ENCODE results near the gene TRAPPC8.

Gene TRAPPC8

GRCh38 chr18:31884020-31884419 is 58.9 kb downstream of the TRAPPC8 start:
- TF ChIP-seq REST (IDR thresholded peaks at IDR 0.05; ENCODE audit: insufficient read depth in 1 of 2, low read depth in 2 of 2, low read length in 2 of 2) (no peak), TAF1 (IDR thresholded peaks at IDR 0.05; ENCODE audit: borderline replicate concordance, insufficient read depth, low read length) (no peak), FOXP2 (optimal IDR thresholded peaks at IDR 0.05; ENCODE audit: borderline replicate concordance, extremely low read depth, extremely low read length, insufficient read depth) (no peak), POLR2AphosphoS5 (IDR thresholded peaks at IDR 0.05; ENCODE audit: low read depth, low read length) (no peak), SIN3A (IDR thresholded peaks at IDR 0.05; ENCODE audit: borderline replicate concordance, insufficient read depth, low read length) (no peak)

GRCh38 chr18:31880186-31880898 is 62.6 kb downstream of the TRAPPC8 start:
- no peak for TF ChIP-seq TAF1 (IDR thresholded peaks at IDR 0.05; ENCODE audit: borderline replicate concordance, insufficient read depth, low read length)
- TF ChIP-seq FOXP2 (optimal IDR thresholded peaks at IDR 0.05; ENCODE audit: borderline replicate concordance, extremely low read depth, extremely low read length, insufficient read depth), result no peak
- no peak for TF ChIP-seq REST (IDR thresholded peaks at IDR 0.05; ENCODE audit: insufficient read depth in 1 of 2, low read depth in 2 of 2, low read length in 2 of 2)
- no peak for TF ChIP-seq POLR2AphosphoS5 (IDR thresholded peaks at IDR 0.05; ENCODE audit: low read depth, low read length)
- no peak for TF ChIP-seq SIN3A (IDR thresholded peaks at IDR 0.05; ENCODE audit: borderline replicate concordance, insufficient read depth, low read length)

GRCh38 chr18:31878358-31878757 is 64.6 kb downstream of the TRAPPC8 start:
- no peak for TF ChIP-seq REST (IDR thresholded peaks at IDR 0.05; ENCODE audit: insufficient read depth in 1 of 2, low read depth in 2 of 2, low read length in 2 of 2)

GRCh38 chr18:31877900-31878299 is 65.0 kb downstream of the TRAPPC8 start:
- TF ChIP-seq TAF1 (IDR thresholded peaks at IDR 0.05; ENCODE audit: borderline replicate concordance, insufficient read depth, low read length), result no peak
- TF ChIP-seq SIN3A (IDR thresholded peaks at IDR 0.05; ENCODE audit: borderline replicate concordance, insufficient read depth, low read length), result no peak
- no peak for TF ChIP-seq FOXP2 (optimal IDR thresholded peaks at IDR 0.05; ENCODE audit: borderline replicate concordance, extremely low read depth, extremely low read length, insufficient read depth)
- no peak for TF ChIP-seq REST (IDR thresholded peaks at IDR 0.05; ENCODE audit: insufficient read depth in 1 of 2, low read depth in 2 of 2, low read length in 2 of 2)
- TF ChIP-seq POLR2AphosphoS5 (IDR thresholded peaks at IDR 0.05; ENCODE audit: low read depth, low read length), result no peak

- TF ChIP-seq TAF1 (IDR thresholded peaks at IDR 0.05; ENCODE audit: borderline replicate concordance, insufficient read depth, low read length) (no peak), POLR2AphosphoS5 (IDR thresholded peaks at IDR 0.05; ENCODE audit: low read depth, low read length) (no peak), SIN3A (IDR thresholded peaks at IDR 0.05; ENCODE audit: borderline replicate concordance, insufficient read depth, low read length) (no peak), REST (IDR thresholded peaks at IDR 0.05; ENCODE audit: insufficient read depth in 1 of 2, low read depth in 2 of 2, low read length in 2 of 2) (no peak), FOXP2 (optimal IDR thresholded peaks at IDR 0.05; ENCODE audit: borderline replicate concordance, extremely low read depth, extremely low read length, insufficient read depth) (no peak)
Observed at GRCh38 chr18:31876707-31877106, 66.2 kb downstream of the TRAPPC8 start.
